NCI-H748 treated with DMSO at 0.1 percent for 48 hours (cell line): ENCODE results near the gene GNG11.
"Not testable (repeated sequence)": the region's sequence is repeated elsewhere in the genome, so short reads cannot be mapped to it uniquely, and the experiment has no call there.

Experiments used
- DNase-seq: peaks from one replicate; lab custom pipeline; 2025; lab: John Stamatoyannopoulos, UW

GNG11 gene

DNA sequence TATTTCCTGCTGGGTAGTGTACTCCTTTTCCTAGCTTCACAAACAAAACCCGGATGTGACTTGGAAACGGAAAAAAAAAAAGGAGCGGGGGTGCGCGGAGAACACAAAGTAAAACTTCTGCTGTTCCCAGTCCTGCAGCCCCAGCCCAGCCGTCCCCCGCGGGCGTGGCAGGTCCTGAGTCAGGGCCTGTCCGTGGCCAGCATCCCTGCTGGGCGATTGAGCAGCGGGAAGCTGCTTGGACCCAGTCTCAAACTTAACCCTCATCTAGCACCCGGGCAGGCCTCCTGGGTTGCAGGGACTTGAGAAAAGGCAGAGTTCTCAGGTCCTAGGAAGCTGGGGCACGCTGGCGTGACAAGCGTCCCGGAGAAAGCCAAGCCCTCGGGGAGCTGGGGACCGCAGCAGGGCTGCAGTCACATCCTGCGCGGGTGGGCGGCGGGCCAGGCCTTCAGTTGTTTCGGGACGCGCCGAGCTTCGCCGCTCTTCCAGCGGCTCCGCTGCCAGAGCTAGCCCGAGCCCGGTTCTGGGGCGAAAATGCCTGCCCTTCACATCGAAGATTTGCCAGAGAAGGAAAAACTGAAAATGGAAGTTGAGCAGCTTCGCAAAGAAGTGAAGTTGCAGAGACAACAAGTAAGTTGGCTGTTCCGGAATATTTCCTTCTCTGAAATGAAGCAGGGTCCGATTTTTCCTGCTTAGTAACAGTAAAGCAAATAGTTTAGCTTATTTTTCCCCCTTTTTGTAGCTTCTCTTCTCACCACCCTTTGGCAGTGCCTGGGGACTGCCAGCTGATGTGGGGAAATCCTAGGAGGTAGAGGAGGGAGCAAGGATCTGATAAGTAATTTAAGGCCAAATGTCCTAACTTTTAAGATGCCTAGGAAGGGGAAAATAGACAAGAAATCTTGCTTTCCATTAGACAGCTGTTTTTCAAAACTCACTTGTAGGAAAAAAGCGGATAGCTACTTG lies at the start of gene GNG11:
Gene GNG11 (plus strand): TSS at position 129 of the 960 bp plus-strand sequence. CDS start 403 bp downstream, at position 532.
- DNase-seq, result no peak

DNA sequence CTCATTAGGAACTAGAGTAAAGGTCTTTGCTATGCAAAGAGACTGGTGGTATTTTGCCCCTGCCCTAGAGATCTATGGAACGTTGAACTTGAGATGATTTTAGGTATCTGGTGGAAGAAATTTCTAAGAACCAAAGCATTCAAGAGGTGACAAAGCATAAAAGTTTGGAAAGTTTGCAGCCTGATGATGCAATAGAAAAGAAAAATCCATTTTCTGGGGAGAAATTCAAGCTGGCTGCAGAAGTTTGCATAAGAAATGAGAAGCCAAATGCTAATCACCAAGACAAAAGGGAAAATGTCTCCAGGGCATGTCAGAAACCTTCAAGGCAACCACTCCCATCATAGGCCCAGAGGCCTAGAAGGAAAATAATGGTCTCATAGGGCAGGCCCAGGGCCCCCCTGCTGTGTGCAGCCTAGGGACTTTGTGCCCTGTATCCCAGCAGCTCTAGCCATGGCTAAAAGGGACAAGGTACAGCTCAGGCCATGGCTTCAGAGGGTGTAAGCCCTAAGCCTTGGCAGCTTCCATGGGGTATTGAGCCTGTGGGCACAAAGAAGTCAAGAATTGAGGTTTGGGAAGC lies 47.4 kb upstream of the GNG11 start:
- DNase-seq, result no peak

DNA sequence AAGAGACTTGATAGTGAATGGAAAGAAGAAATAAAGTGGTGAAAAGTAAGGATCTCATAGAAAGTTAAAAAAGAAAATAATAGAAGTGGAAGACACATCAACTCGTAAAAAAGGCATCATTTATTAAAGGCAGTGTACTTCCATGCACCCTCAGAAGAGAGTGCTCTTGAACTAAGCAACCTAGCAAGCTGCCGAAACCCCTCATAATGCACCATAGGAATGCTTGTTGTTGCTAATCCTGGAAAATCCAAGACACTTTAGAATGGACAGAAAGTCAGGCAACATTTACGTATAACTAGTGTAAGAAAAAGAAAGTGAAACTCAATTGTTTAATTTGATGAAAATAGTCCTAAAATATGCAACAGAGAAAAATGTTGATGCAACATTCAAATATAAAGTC lies 43.8 kb upstream of the GNG11 start:
- no peak for DNase-seq

DNA sequence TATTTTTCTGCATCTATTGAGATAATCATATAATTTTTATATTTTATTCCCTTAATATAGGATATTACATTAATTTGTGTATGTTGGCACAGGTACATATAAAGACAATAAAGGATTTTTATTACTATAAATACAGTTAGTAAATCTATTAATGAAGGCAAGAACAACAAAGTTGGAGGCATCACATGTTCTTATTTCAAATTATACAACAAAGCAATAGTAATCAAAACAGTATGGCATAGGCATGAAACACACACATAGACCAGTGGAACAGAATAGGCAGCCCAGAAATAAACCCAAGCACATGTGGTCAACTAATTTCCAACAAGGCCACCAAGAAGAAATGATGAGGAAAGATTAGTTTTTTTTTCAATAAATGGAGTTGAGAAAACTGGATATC lies 42.2 kb upstream of the GNG11 start:
- no peak for DNase-seq

DNA sequence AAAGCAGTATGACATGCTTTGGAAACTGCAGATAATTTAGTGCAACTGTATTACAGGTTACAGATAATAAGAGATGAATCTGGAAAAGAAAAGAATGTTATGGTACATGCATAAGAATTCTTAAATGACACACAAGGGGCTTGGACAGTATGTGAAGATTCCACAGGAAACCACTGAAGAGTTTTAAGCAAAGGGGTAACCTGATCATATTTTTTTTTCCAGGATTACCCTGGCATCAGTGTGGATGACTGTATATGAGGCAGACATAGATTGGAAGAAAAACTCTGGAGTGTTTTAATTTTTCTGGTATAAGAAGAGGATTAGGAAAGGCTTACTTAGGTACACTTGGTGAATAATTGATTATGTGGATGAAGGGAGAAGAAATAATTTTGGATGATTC lies 39.1 kb upstream of the GNG11 start:
- no peak for DNase-seq

DNA sequence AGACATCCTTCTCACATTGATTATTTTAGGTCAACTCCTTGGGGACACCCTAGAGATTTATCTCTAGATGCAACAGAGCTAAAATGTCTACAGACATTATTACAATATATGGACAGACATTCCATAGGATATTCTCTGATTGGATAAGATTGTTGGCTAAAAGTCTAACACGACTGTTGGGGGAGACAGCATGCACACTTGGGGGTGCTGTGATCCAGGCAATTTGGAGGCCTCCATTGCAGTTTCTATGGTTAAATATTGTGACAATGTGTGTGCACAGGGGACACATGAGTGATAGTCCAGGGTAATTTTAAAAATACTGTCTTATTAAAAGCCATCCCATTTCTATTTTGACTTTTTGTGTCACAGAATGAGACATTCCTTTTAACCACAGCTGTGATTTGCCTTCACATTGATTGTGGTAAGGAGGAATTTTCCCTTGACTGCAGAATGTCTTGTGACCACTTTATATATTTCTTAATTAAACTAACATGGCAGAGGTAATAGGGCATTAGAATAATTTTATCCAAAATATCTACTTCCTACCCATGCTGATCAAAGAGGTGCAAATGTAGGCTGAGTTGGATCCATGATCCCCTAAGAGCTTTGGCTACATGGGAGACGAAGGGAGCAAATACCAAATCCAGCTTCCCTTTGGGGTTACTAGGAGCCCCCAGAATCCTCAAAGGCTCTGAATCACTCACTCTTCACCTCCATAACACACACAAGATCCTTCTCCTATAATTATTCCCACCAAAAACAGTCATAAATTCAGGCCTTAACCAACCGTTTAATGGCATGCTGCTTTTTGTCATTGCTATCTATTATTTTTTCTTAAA lies 38.2 kb upstream of the GNG11 start:
- no peak for DNase-seq

DNA sequence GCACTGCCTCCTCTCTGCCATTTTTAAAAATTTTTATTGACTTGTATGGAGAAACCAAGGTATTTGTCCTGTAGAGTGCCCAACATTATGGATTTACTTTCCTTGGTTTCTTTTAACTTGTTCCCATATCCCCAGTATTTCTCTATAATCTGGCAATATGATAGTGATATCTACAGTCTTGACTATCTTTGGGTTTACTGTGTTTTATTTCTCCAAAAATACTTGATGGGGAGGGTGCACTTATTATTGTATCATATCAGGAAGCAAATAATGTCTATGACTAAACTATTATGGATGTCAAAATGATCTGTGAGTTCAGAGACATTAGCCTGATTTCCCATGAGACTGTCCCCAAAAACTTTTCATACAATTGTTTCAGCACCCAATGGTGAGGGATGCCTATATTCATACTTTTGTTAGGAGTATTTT lies 37.6 kb upstream of the GNG11 start:
- DNase-seq, result no peak

DNA sequence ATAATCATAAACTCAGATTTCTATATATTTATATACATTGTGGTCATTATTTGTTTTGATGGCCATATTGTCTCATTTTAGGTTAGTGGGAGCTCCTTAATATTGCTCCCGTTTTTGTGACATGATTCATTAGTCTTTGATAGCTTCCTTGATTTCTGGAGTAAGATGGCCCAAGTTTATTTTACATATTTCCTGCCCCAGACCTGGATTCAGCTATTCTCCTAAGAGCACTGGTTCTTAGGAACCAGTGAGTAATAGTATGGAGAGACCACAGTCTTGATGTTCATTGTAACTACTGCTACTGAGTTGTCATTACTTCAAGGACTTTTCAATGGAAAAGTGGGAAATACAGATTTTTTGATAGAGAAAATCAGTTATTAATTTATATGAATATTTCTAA lies 37.0 kb upstream of the GNG11 start:
- no peak for DNase-seq

DNA sequence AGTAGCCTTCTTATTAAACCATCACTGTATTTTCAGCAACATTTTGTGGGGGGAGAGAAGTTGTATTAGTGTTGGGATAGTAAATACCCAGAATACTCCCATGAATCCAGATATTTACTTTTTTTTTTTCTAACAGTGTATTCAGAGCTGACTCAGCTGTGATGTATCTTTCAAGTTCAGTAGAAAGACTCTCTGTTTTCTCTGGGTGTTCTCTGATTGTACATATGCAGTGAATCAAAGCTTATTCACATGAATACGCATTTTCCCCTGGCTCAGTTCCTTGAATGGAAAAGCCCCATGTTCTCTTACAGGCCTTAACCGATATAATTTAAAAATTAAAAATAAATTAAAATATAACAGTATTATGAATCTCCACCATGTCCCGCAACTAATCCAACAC lies 32.3 kb upstream of the GNG11 start:
- no peak for DNase-seq

DNA sequence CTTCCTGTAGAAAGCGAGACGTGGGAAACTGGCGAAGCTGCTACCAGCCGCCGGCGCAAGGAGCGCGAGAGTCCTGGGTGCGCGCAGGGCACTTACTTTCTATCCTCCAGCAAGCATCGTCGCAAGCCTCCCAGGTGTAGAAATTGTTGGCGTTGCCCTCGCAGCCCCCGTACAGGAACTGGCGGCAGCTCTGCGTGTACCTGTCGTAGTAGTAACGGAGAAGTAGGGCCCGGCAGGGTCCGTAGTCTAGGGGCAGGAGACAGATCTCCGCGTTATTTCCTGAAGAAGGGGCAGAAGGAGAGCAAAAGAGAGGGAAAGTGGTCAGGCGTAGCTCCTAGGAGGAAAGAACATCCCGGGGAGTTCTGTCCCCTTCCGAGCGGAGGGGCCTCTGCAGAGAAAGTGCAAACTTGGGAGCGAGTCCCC lies 31.5 kb upstream of the GNG11 start:
- DNase-seq, result peak; percentile 11

DNA sequence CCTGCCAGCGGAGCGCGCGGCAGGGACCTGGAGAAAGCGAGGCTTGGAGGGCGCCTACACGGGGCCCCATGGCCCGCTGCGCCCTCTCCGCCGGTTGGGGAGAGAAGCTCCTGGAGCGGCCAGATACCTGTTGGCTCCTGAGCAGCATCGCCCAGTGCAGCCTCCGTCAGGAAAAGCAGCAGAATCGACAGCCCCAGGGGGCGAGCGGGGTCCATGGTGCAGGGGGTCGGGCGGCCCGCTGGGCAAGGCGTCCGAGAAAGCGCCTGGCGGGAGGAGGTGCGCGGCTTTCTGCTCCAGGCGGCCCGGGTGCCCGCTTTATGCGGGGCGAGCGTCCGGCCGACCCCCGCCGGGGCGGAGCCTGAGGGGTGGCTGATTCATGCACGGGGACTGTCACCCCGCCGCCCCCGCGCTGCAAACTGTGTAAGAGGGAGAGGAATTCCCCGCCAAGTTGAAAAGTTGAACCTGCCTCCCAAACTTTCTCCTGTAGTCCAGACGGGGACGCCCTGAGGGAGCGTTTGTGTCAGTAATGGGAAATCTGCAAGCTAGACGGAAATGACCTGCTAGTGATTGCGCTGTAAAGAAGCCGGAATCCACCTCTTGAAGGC lies 31.0 kb upstream of the GNG11 start, which contains the start of gene TFPI2:
Gene TFPI2 (minus strand): TSS at position 290 of the 605 bp plus-strand sequence. CDS start 75 bp downstream, at position 215.
- DNase-seq, result no peak

DNA sequence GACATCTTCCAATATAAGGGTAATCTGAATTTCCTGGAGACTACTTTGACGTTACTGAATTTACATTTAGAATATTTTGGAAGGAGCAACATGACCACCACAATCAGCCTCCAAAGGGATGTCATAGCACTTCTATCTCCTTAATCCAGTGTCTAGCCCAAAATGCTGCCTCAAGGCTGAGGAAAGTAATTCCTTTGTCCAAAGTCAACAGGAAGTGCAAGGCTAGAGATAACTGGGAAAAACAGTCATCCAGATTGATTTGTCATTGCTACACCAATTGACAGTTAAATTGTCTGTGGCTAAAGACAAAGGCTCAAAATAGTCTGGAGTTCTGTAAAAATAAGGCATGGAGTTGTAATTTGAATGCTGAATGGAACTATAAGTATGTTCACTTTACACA lies 27.1 kb upstream of the GNG11 start:
- DNase-seq, result no peak

DNA sequence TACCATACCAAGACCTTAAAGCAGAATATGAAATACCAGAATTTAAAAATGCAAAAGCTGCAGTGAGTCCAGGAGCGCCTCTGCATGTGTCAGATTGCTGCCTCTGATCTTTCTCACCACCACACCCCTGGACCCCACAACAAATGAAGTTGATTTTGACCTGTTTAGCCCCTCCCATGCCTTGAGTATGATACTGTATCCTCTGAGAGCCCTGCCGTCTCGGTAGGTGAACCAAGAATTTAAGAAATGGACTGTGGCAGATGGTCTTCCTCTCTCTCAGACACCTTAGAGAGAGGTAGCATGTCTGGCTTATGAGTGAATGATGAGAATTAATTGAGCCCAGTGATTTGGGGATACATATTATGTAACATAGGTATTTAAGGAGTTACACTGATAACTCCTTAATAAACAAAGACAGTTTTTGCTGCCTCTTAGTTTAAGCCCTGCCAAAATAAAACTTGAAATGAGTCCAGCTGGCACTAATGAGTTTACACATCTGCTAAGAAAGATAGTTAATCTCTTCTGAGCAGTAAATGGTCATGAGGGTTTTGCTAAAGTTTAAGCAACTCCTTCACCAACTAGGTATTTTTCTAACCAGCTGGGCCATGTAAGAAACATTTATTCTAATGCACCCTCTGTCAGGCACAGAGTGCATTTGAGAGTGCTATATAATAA lies 26.4 kb upstream of the GNG11 start:
- DNase-seq, result no peak

DNA sequence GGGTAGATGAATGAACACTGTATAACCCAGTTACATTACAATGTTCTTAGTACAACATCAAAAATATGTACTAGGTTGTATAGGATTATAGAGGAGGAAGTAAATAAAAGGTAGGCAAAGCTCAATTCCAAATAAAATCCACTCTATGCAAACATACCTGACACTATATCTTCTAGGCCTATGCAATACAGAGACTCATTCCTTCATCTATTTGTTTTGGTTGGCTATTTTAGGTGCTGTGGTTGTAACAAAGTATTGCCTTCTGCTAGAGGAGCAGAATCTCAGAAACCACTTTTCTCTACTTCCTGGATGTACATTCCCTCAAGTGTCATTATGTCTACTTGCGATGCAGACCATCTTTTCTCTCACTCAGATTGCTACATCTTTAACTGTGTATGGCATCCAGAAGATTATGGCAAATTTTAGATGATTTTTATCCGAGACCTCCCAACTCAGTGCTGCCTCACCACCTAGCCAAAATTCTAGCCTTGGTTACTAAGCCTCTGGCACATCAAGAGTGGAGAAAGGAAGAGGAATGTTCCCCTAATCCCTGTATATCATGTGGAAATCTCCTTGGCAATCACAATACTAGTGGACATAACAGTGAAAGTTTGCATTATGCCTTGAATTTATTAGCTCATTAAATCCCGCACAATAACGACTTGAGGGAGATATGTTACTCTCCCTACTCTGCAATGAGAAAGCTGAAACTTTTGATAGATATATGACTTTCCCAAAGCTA lies 25.5 kb upstream of the GNG11 start:
- DNase-seq, result no peak

DNA sequence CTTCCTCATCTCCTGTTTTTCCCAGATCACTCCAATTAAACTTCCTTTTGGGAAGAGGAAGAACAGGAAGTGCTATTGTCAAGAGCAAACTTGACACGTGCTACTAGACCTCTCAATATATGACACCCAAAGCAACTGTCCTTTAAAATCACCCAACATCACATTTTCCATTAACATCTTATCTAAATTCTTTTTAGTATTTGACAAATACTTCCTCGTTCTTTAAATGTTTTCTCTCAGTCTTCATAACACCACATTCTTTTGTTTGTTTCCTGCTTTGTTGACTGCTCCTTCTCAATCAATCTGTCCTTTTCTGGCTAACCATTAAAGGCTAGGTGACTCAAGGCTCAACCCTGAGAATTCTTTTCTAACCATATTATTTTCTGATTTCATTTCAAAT lies 23.9 kb upstream of the GNG11 start:
- no peak for DNase-seq

DNA sequence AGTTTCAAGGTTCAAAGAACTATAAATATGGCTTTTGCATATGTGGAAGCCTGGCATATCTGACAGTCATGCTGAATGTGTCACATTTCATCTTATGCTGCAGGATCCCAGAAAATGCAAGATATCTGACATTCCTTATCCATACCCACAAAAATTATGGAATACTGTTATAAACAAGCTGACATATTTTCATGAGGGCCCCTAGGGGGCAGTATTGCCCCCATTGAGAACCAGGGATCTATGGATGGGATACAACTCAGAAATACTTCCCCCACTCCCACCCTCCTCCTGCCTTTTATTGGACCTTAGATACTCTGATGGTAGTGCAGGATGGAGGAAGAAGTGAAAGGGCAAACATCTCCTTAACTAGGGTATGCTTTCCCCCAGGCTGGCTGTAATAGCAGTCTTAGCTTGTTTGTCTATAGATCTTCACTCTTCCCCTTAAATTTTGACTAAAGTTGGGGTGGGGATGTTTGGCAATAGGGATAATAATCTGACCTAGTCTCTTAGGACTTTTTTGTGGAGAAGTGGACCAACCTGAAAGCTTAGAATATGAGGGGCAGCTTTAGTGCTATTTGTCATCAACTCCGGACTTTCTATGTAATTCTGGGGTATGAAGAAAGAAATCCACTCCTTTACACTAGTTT lies 18.6 kb upstream of the GNG11 start:
- peak; percentile 41 for DNase-seq

DNA sequence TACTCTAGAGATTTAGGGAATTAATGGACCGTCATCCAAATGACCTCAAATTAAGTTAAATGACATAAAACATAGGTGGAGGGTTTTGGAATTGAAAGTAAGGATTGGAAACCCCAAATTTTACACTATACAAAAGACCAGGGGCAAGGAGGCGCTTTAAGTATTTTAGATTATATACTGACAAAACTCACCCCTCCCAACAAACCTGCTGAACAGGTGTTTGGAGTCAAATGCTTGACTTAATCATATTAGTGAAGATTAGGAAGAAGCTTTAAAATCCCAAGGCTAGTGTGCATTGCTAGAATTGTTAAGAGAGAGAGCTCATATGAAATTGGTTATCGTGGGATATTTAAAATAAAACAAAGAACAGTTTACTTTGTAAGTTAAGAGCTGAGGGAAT lies 15.3 kb upstream of the GNG11 start, which contains the start of gene GNGT1:
Gene GNGT1 (plus strand): TSS at position 301 of the 400 bp plus-strand sequence. CDS start 180 bp downstream, outside the sequence.
- DNase-seq, result no peak

DNA sequence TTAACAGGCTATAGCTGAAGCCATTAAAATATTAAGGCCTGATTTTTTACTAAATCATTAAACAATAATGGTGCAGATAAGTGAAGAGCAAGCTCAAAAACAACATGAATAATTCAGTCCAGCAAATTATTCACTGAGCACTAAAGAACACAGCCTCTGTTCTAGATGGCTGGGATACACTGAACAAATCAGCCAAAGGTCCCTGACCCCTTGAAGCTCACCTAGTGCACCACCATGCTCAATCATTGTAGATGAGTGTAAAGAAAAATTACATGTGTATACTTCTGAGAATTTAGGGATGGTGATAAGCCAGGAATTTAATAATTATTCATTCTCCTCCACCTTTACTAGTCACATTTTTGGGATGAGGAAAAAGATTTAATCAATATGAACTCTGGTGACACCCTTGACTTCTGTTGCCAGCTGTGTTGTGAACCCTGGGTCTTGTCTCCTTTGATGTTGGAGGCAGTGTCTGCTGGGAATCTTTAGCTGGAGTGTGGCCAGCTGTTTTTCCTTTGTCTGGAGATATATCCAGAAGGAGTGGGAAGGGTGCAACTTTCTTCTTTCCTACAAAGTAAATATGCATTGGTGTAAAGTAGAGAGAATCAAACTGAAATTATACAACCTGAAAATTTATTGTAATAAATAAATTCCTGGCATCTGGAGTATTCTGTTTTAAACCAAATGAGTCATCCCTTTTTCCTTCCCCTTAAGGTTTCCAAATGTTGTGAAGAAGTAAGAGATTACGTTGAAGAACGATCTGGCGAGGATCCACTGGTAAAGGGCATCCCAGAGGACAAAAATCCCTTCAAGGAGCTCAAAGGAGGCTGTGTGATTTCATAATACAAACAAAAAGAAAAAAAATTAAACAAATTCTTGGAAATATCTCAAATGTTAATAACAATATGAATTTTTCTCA lies 11.2 kb upstream of the GNG11 start:
- no peak for DNase-seq

DNA sequence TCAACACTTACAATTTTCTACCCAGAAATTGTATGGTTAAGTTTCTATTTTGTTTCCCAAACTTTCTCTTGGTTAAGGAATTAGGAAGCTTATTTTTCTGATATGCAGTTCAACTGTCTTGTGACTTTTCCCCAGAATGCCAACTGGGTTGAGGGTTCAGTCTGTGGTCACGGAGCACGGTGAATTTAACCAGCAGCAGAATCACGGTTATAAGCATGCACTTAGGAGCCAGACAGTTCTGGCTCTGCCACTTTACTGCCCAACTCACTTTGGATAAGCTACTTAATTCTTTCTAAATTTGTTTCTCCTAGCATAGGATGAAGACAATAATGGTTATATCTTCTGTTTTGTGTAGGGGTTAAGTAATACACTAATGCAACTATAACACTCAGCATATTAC lies 10.3 kb upstream of the GNG11 start:
- not testable (repeated sequence) for DNase-seq
